Muscle of back (tissue), 11 donors: ENCODE results near the gene SLFNL1. TPM values are rescaled to one million over a fixed set of nuclear protein-coding genes. Genes with fewer than 3 reads are reported as not detected.

Experiments
- DNase-seq, 3 donors: peaks; one replicate each; pipeline versions ENCODE4 v3.0.0 to v3.0.0-alpha.2; 2013
- polyA plus RNA-seq, 10 donors: library from polyadenylated mRNA; unstranded; fragments of 120-200 nt; gene quantifications; one replicate each; pipeline ENCODE4 v1.2.1, GENCODE V29; 2013; ENCODE audit not compliant: insufficient read length in 10 of 10

SLFNL1 gene
- polyA plus RNA-seq, 10 donors, result 0.32 to 0.92 (median 0.45) TPM

DNA sequence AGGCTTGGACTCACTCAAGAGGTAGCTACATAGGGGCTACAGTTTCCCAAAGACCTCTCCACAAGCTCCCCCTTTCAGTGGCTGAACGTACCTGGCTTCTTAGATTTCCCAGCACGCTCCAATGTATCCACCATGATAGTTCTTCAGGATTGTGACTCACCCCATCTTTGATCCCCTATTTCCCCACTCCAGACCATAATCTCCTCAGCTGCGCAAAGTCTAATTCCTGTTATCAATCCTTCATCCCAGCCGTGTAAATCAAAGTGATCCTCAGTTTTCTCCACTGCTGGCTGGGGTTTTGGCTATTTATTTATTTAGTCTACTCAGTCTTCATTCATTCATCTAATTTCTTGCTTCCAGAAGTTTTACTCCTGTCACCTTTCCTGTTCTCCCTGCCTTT is 55.1 kb downstream of the SLFNL1 start:
- no peak for DNase-seq

Other genes with a start within 250 kb of the SLFNL1 start
- gene KCNQ4, start 237.9 kb downstream of the SLFNL1 start, polyA plus RNA-seq, result 10 to 100 TPM in 9 of 10 donors, 1 to 10 TPM in 1; 5.4 to 33.5 (median 21.7) TPM
- 1 to 10 TPM; 1.1 to 2.6 (median 1.5) TPM for gene CITED4, start 159.4 kb downstream of the SLFNL1 start, polyA plus RNA-seq
- 10 to 100 TPM; 16.2 to 30.3 (median 19.1) TPM for gene CTPS1, start 42.0 kb downstream of the SLFNL1 start, polyA plus RNA-seq
- 10 to 100 TPM; 27.2 to 39.1 (median 34.5) TPM for gene SCMH1, start 220.6 kb upstream of the SLFNL1 start, polyA plus RNA-seq